ENCODE measurements around the gene CLDN5.

CLDN5 gene

GRCh38 chr22:19497245-19497644 lies 27.0 kb downstream of the CLDN5 start:
- DNase-seq: no peak
- Histone ChIP-seq H4K20me1 (ENCODE audit: insufficient read depth, low read length) (no peaks in the 10 kb centered on the region), H3K79me2 (ENCODE audit: low read length) (no peaks in the 10 kb centered on the region), H3K36me3 (replicated peaks; ENCODE audit: insufficient read depth, low read length) (0 out of 2 replicates have a peak, but pooled peaks cover 3% of the 10 kb centered on the region), H3K9me2 (replicated peaks; ENCODE audit: insufficient read depth, low read length) (no peaks in the 10 kb centered on the region), H3K4me2 (ENCODE audit: low read depth, low read length) (no peak overlapping the region), H3K9me3 (replicated peaks; ENCODE audit: insufficient read depth, low read length) (no peaks in the 10 kb centered on the region), H3K27ac (ENCODE audit: low read length) (no peak overlapping the region), H3K27me3 (replicated peaks; ENCODE audit: insufficient read depth, low read length) (no peaks in the 10 kb centered on the region), H2AFZ (ENCODE audit: low read length) (no peak overlapping the region), H3F3A (ENCODE audit: insufficient read depth, low read length) (no peaks in the 10 kb centered on the region), H3K4me1 (ENCODE audit: low read length) (no peaks in the 10 kb centered on the region), H3K4me3 (ENCODE audit: low read length) (no peak overlapping the region), H3K9ac (ENCODE audit: low read length) (no peak overlapping the region)
- TF ChIP-seq CTCF (IDR thresholded peaks at IDR 0.05; ENCODE audit: low read length) (no peak), EZH2 (optimal IDR thresholded peaks at IDR 0.05; ENCODE audit: low read depth, low read length) (no peak), EZH2phosphoT487 (IDR thresholded peaks at IDR 0.05; ENCODE audit: low read length) (no peak)

- no peak overlapping the region for H3K4me3 ChIP-seq (ENCODE audit: low read length)
- no peaks in the 10 kb centered on the region for H3K9me2 ChIP-seq (replicated peaks; ENCODE audit: insufficient read depth, low read length)
- H4K20me1 ChIP-seq (ENCODE audit: insufficient read depth, low read length): no peaks in the 10 kb centered on the region
- TF ChIP-seq EZH2 (optimal IDR thresholded peaks at IDR 0.05; ENCODE audit: low read depth, low read length): no peak
- TF ChIP-seq CTCF (IDR thresholded peaks at IDR 0.05; ENCODE audit: low read length): no peak
- TF ChIP-seq EZH2phosphoT487 (IDR thresholded peaks at IDR 0.05; ENCODE audit: low read length): no peak
- H3K79me2 ChIP-seq (ENCODE audit: low read length): no peaks in the 10 kb centered on the region
- H3K27me3 ChIP-seq (replicated peaks; ENCODE audit: insufficient read depth, low read length): no peaks in the 10 kb centered on the region
- H3F3A ChIP-seq (ENCODE audit: insufficient read depth, low read length): no peaks in the 10 kb centered on the region
- no peaks in the 10 kb centered on the region for H3K4me1 ChIP-seq (ENCODE audit: low read length)
- DNase-seq: no peak
- H2AFZ ChIP-seq (ENCODE audit: low read length): no peak overlapping the region
- H3K9ac ChIP-seq (ENCODE audit: low read length): no peak overlapping the region
- no peak overlapping the region for H3K4me2 ChIP-seq (ENCODE audit: low read depth, low read length)
- no peak overlapping the region for H3K27ac ChIP-seq (ENCODE audit: low read length)
- H3K9me3 ChIP-seq (replicated peaks; ENCODE audit: insufficient read depth, low read length): no peaks in the 10 kb centered on the region
- 0 out of 2 replicates have a peak, but pooled peaks cover 3% of the 10 kb centered on the region for H3K36me3 ChIP-seq (replicated peaks; ENCODE audit: insufficient read depth, low read length)
Observed at GRCh38 chr22:19496324-19496630, 27.9 kb downstream of the CLDN5 start.

- Histone ChIP-seq H3F3A (ENCODE audit: insufficient read depth, low read length) (no peaks in the 10 kb centered on the region), H4K20me1 (ENCODE audit: insufficient read depth, low read length) (no peaks in the 10 kb centered on the region), H3K36me3 (replicated peaks; ENCODE audit: insufficient read depth, low read length) (0 out of 2 replicates have a peak, but pooled peaks cover 3% of the 10 kb centered on the region), H3K9me2 (replicated peaks; ENCODE audit: insufficient read depth, low read length) (no peaks in the 10 kb centered on the region), H3K27me3 (replicated peaks; ENCODE audit: insufficient read depth, low read length) (no peaks in the 10 kb centered on the region), H3K4me1 (ENCODE audit: low read length) (no peaks in the 10 kb centered on the region), H3K79me2 (ENCODE audit: low read length) (no peaks in the 10 kb centered on the region), H3K27ac (ENCODE audit: low read length) (no peak overlapping the region), H2AFZ (ENCODE audit: low read length) (no peak overlapping the region), H3K9ac (ENCODE audit: low read length) (no peak overlapping the region), H3K4me3 (ENCODE audit: low read length) (no peak overlapping the region), H3K4me2 (ENCODE audit: low read depth, low read length) (no peak overlapping the region), H3K9me3 (replicated peaks; ENCODE audit: insufficient read depth, low read length) (no peaks in the 10 kb centered on the region)
- no peak for TF ChIP-seq EZH2phosphoT487 (IDR thresholded peaks at IDR 0.05; ENCODE audit: low read length)
- TF ChIP-seq EZH2 (optimal IDR thresholded peaks at IDR 0.05; ENCODE audit: low read depth, low read length): no peak
- TF ChIP-seq CTCF (IDR thresholded peaks at IDR 0.05; ENCODE audit: low read length): no peak
- DNase-seq: no peak
Observed at GRCh38 chr22:19495562-19496323, 28.5 kb downstream of the CLDN5 start.
